Keratinocyte (primary cell): ENCODE results near the gene SLC13A3. TPM values are rescaled to one million over a fixed set of nuclear protein-coding genes. Genes with fewer than 3 reads are reported as not detected.

Experiments used
- DNase-seq: peaks from one replicate; pipeline ENCODE4 v3.0.0-alpha.2; 2011; ENCODE audit warnings: low read depth, missing footprints, low spot score
- FAIRE-seq: peaks from 2 replicates; lab custom pipeline; 2011; peaks lifted over from hg19 to GRCh38; lab: Jason Lieb, UNC
- H2AFZ ChIP-seq: 2 replicates; pipeline ENCODE4 v1.6.0; 2012; ENCODE audit warnings: low read length, control low read depth, inconsistent platforms; ENCODE audit not compliant: control insufficient read depth
- H3K27ac ChIP-seq: 2 replicates; pipeline ENCODE4 v1.5.1; 2011; ENCODE audit warnings: low read length; ENCODE audit not compliant: control insufficient read depth, insufficient read depth
- H3K27me3 ChIP-seq: 3 replicates; pipeline ENCODE4 v1.6.0; 2011; ENCODE audit warnings: low read length; ENCODE audit not compliant: control insufficient read depth, insufficient read depth; ENCODE audit errors: extremely low read depth
- H3K36me3 ChIP-seq, 2 experiments: 2 replicates in 1 of 2; 3 replicates in 1 of 2; pipeline ENCODE4 v1.5.1; 2011; ENCODE audit warnings: low read length in 2 of 2, mild to moderate bottlenecking in 1 of 2; ENCODE audit not compliant: control insufficient read depth in 2 of 2, insufficient read depth in 2 of 2; ENCODE audit errors: extremely low read depth in 1 of 2
- H3K4me1 ChIP-seq: 3 replicates; pipeline ENCODE4 v1.5.1; 2011; ENCODE audit warnings: low read length; ENCODE audit not compliant: control insufficient read depth, insufficient read depth; ENCODE audit errors: extremely low read depth
- H3K4me2 ChIP-seq: 3 replicates; pipeline ENCODE4 v1.6.0; 2011; ENCODE audit warnings: low read depth, low read length; ENCODE audit not compliant: control insufficient read depth, insufficient read depth; ENCODE audit errors: extremely low read depth
- H3K4me3 ChIP-seq, 3 experiments: fragments of 200-600 bp in 1 of 3; sonication (generic) in 1 of 3; 2 replicates in 2 of 3; 3 replicates in 1 of 3; pipeline ENCODE4 v1.5.1; 2011 to 2016; ENCODE audit warnings: low read length in 3 of 3, mild to moderate bottlenecking in 3 of 3, control low read depth in 2 of 3, inconsistent platforms in 1 of 3, low read depth in 1 of 3, mixed read lengths in 1 of 3, mixed run types in 1 of 3, moderate library complexity in 1 of 3; ENCODE audit not compliant: control insufficient read depth in 2 of 3, insufficient read depth in 2 of 3; ENCODE audit errors: extremely low read depth in 1 of 3
- H3K79me2 ChIP-seq: 2 replicates; pipeline ENCODE4 v1.6.0; 2012; ENCODE audit warnings: low read length; ENCODE audit not compliant: control insufficient read depth, insufficient read depth
- H3K9ac ChIP-seq: 3 replicates; pipeline ENCODE4 v1.6.0; 2011; ENCODE audit warnings: low read length; ENCODE audit not compliant: control insufficient read depth, insufficient read depth; ENCODE audit errors: extremely low read depth
- H3K9me1 ChIP-seq: 3 replicates; pipeline ENCODE4 v1.6.0; 2011; ENCODE audit warnings: low read length; ENCODE audit not compliant: control insufficient read depth, insufficient read depth; ENCODE audit errors: extremely low read depth
- H3K9me3 ChIP-seq: 2 replicates; pipeline ENCODE4 v1.5.1; 2012; ENCODE audit warnings: low read depth, low read length; ENCODE audit not compliant: control insufficient read depth
- H4K20me1 ChIP-seq: 3 replicates; pipeline ENCODE4 v1.6.0; 2011; ENCODE audit warnings: low read length; ENCODE audit not compliant: control insufficient read depth, insufficient read depth; ENCODE audit errors: extremely low read depth
- EZH2 ChIP-seq: IDR thresholded peaks from one replicate; pipeline ENCODE4 v1.6.1; 2012; ENCODE audit warnings: inconsistent platforms, mild to moderate bottlenecking, low read length, moderate library complexity
- dilution Hi-C: fragments of 300-500 bp; cut with MboI; formaldehyde crosslinking; loops from one replicate; pipeline ENCODE4 v1.7.0; 2020; ENCODE audit warnings: low sequenced_read_pairs; ENCODE audit not compliant: extremely low pct_ligation_motif_present
- polyA plus RNA-seq, 5 experiments: library from polyadenylated mRNA; depleted of rRNA in 3 of 5; stranded (reverse) in 3 of 5; stranded (forward) in 1 of 5; unstranded in 1 of 5; fragments of >200 nt; gene quantifications; 1 replicate in 1 of 5; 2 replicates in 3 of 5; 3 replicates in 1 of 5; pipeline versions ENCODE4 v1.2.1 to v1.2.3, GENCODE V29; 2011 to 2012; ENCODE audit warnings: missing spikeins in 2 of 5, low read depth in 1 of 5, low replicate concordance in 1 of 5
- TF ChIP-seq, protein P1 (sequence below), 3 experiments: IDR thresholded peaks in 1 of 3; conservative IDR thresholded peaks in 1 of 3; optimal IDR thresholded peaks in 1 of 3; 2 replicates in 2 of 3; 3 replicates in 1 of 3; pipeline versions ENCODE3 to v1.5.1; 2011; ENCODE audit warnings: low read length in 3 of 3, mild to moderate bottlenecking in 3 of 3, moderate library complexity in 2 of 3, control low read depth in 1 of 3, inconsistent platforms in 1 of 3; ENCODE audit not compliant: insufficient read depth in 2 of 3; ENCODE audit errors: extremely low read depth in 1 of 3

SLC13A3 gene
- polyA plus RNA-seq, 1 donor (not counting 4 experiments of a cell fraction or from before 2014, with no cell fraction given), result 4.5 TPM

DNA sequence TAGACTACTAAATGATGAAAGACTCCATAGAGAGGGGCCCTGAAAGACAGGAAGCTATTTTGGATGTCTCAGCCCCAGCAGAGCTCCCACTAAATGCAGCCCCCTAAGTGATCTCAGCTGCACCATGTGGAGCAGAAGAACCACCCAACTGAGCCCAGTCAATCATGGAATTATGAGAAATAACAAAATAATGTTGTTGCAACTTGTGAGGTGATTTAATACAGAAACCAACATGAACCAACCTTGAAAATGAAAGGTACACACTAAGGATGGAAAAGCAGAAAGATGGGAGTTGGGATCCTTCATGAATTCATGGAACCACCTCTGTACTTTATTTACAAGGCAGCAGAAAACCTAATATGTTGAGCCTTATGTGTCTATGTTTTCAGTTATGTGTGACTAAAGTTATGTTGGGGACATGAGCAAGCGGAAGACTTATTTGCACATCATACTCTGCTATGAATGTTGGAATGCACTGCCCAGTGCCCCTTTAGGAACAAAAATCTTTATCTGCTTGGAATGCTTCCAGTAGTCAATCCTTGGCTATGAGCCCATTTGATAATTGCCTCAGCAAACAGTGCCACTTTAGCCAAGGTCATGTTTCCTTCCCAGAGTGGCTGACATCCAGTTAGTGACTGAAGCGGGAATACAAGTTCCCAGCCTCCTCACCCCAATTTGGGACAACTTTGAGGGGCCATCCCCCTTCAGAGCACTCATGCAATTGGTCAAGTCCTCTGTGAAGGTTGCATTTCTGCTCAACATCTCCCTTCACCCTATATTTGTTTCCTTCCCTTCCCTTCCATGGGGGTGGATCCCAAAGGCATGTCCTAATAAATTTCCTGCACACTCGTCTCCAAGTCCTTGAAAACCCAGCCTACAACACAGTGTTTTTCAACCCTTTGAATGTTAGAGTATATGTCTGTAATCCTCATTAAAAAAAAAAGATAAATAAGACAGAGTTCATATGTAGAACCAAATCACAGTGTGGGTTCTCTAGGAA, 19.6 kb upstream of the SLC13A3 start:
- FAIRE-seq (no peak), DNase-seq (no peak)
- dilution Hi-C loops, result no loop called here
- TF ChIP-seq, protein P1, sequence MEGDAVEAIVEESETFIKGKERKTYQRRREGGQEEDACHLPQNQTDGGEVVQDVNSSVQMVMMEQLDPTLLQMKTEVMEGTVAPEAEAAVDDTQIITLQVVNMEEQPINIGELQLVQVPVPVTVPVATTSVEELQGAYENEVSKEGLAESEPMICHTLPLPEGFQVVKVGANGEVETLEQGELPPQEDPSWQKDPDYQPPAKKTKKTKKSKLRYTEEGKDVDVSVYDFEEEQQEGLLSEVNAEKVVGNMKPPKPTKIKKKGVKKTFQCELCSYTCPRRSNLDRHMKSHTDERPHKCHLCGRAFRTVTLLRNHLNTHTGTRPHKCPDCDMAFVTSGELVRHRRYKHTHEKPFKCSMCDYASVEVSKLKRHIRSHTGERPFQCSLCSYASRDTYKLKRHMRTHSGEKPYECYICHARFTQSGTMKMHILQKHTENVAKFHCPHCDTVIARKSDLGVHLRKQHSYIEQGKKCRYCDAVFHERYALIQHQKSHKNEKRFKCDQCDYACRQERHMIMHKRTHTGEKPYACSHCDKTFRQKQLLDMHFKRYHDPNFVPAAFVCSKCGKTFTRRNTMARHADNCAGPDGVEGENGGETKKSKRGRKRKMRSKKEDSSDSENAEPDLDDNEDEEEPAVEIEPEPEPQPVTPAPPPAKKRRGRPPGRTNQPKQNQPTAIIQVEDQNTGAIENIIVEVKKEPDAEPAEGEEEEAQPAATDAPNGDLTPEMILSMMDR (optimal IDR thresholded peaks at IDR 0.05 in 1 of 3, IDR thresholded peaks at IDR 0.05 in 1 of 3, conservative IDR thresholded peaks at IDR 0.05 in 1 of 3; ENCODE audit: extremely low read depth in 1 of 3, insufficient read depth in 2 of 3, low read length in 3 of 3), result no peak
- no peak for TF ChIP-seq EZH2
- H3K4me2 ChIP-seq, result no peak overlapping the region
- H4K20me1 ChIP-seq, result no peaks in the 10 kb centered on the region
- no peaks in the 10 kb centered on the region for H3K79me2 ChIP-seq
- H2AFZ ChIP-seq, result no peak overlapping the region
- peaks cover 2 to 5% of the 10 kb centered on the region in 2 experiments for H3K36me3 ChIP-seq
- peaks cover 3% of the 10 kb centered on the region for H3K4me1 ChIP-seq
- H3K9ac ChIP-seq, result no peak overlapping the region
- H3K27ac ChIP-seq, result no peak overlapping the region
- H3K27me3 ChIP-seq, result no peaks in the 10 kb centered on the region
- no peaks in the 10 kb centered on the region for H3K9me3 ChIP-seq
- H3K9me1 ChIP-seq, result no peaks in the 10 kb centered on the region
- no peak overlapping the region for H3K4me3 ChIP-seq

DNA sequence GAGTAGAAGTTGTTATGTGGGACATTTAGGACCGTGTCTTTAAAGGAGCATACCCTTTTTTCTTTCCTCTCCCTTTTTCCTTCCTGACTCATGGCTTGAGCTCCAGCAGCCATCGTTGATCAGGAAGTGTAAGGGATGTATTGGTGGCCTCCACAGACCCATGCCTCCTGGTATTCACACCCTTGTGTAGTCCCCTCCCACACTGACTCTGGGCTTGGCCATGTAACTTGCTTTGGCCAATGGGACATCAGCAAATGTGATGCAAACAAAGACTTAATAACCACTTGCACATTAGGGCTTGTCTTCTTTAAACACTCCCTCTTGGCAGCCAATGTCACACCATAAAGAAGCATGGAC, 18.9 kb upstream of the SLC13A3 start:
- Histone ChIP-seq H3K27ac (no peak overlapping the region), H3K9ac (no peak overlapping the region), H3K4me1 (peaks cover 3% of the 10 kb centered on the region), H2AFZ (no peak overlapping the region), H3K4me2 (no peak overlapping the region), H3K27me3 (no peaks in the 10 kb centered on the region), H4K20me1 (no peaks in the 10 kb centered on the region), H3K9me1 (no peaks in the 10 kb centered on the region), H3K4me3 (no peak overlapping the region), H3K79me2 (no peaks in the 10 kb centered on the region), H3K36me3 (peaks cover 2 to 5% of the 10 kb centered on the region in 2 experiments), H3K9me3 (no peaks in the 10 kb centered on the region)
- dilution Hi-C loops, result no loop called here
- no peak for TF ChIP-seq EZH2
- TF ChIP-seq, protein P1 (optimal IDR thresholded peaks at IDR 0.05 in 1 of 3, IDR thresholded peaks at IDR 0.05 in 1 of 3, conservative IDR thresholded peaks at IDR 0.05 in 1 of 3; ENCODE audit: extremely low read depth in 1 of 3, insufficient read depth in 2 of 3, low read length in 3 of 3), result no peak
- FAIRE-seq, result no peak
- no peak for DNase-seq
